H54 (cell line): ENCODE data around the gene THRB.

ENCODE experiments used
- DNase-seq: peaks from one replicate; pipeline ENCODE4 v3.0.0; 2011; ENCODE audit warnings: low spot score, mixed read lengths; ENCODE audit not compliant: insufficient read length
- FAIRE-seq: peaks from 3 replicates; lab custom pipeline; 2011; peaks lifted over from hg19 to GRCh38; lab: Jason Lieb, UNC
- POLR2A ChIP-seq: IDR thresholded peaks from 2 replicates; pipeline ENCODE4 v1.6.1; 2011; ENCODE audit warnings: low read depth, mild to moderate bottlenecking, low read length

THRB gene

DNA sequence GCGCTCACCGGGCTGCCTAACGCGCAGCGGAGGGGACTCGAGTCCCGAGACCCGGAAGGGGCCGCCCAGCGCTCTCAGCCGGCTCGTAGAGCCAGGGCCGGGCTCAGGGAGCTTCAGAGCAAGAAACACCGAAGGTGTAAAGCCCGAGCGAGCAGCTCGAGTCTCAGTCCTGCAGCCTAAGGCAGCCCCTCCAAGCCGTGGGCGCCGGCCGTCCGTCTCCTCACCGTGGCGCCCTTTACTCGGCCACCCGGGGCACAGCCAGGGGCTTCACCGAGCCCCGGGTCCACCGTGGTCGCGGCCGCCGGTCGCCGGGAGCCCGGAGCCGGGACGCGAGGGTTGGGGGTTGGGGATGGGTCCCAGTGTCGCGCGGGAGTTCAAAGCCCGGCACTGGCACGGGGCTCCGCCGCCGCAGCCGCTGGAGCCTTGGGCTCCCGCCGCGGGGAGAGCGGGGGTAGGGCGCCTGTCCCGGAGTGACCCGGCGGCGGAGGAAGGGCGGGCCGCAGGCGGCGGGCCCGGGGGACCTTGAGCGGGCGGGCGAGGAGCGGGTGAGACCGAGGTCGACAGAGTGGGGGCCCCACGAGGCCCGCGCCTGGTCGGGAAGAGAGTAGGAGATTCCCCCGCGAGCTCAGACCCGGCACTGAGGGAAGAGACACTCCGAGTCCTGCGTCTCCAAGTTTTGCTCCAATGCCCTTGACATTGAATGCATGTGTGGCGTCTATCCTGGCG is 26.9 kb upstream of the THRB start:
- FAIRE-seq: no peak
- no peak for TF ChIP-seq POLR2A
- DNase-seq: no peak

DNA sequence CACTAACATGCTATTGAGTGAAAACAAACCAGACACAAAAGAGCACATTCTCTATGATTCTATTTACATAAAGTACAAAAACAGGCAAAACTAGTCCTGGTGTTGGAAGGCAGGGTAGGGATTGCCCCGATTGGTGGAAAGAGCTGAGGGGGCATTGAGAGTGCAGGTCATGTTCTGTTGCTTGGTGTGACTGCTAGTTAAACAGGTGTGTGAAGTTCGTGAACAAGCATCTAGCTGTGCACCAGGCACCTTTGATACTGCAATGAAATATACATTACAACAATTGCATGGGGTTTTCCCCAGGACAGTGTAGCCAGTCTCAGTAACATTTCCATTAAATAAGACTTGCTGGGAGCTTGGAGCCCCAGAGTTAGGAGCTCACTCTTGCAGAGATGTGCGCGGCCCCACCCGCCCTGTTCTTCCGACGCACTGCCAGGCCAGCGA is 26.3 kb upstream of the THRB start:
- TF ChIP-seq POLR2A: no peak
- FAIRE-seq: no peak
- no peak for DNase-seq

DNA sequence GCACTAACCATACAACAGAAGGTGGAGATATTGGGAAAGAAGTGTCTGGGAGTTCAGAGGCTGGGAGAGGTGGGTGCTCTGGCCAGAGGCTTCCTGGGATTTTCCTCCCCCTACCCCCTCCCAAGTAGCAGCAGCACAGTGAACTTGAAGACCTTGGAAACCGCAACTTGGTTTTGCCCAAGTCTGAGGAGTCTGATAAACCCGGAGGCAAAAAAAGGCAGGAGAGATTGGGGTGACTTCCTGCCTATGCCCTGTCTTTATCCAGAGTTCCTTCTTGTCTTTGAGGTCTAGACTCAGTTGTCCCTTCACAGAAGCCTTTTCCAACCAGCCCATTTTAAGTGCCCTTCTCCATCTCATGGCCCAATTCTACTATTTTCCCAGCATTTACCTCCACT is 25.4 kb upstream of the THRB start:
- no peak for TF ChIP-seq POLR2A
- no peak for FAIRE-seq
- DNase-seq: no peak

DNA sequence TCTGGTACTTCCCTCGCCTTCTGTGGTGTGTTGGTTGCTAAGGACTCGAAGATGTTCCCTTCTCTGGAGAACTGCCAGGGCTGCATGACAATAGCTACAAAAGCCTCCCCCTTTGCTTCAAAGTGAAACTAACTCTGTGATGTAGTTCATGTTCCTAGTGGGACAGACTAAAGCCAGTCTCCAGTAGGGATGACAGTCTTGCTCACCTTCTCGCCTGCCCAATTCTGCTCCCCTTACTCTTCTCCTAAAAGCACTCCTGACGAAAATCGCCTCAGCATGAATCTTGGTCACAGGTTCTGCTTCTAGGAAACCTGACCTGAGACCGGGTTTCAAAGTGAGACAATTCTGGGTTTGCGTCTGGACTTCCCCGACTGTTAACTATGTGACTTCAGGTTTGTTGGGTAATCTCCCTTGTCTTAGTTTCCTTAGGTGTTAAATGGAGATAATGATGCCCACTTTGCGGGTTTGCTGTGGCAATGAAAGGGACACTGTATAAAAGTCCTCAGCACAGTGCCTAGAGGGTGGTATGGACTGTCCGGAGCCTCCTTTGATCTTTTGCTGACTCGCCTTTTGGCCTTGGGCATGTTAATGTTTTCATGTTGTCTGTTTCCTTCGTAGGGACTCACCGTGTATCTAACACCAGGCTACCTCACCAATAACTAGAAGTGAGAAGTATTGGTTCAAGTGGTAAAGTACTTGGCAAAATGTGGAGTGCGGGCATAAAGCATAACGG is 24.9 kb upstream of the THRB start:
- FAIRE-seq (no peak), DNase-seq (no peak)
- TF ChIP-seq POLR2A: no peak

DNA sequence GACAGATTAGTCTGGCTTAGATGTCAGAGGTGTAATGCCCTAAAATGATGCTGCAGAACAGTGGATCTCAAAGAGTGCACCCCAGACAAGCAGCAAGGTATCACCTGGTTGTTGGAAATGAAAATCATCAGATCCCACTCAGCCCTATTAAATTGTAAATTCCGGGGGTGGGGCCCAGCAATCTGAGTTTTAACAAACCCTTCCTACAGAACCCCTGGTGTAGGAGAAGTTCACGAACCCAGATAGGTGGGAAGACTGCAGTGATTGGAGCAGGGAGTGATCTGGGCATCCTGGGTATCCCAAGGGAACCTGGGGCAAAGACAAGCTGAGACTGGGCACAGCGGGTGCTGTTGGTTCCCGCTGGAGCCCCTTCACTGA is 24.3 kb upstream of the THRB start:
- no peak for FAIRE-seq
- DNase-seq: no peak
- no peak for TF ChIP-seq POLR2A

DNA sequence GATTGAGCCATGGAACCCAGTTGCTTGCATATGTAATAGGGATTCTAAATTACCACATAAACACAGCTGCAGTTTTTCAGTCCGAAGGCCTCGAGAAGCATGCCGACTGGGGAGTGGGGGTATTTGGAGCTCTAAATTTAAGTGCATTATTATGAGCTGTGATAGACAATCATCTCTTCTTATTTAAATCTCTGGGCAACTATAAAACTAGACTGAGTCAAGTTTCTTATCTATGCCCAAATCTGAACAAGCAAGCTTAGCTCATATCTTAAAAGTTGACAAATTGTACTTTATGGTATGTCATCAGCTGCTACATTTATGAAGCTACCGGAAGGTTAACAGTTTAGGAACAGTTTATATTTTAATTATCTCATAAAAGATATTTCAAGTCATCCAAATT is 19.5 kb upstream of the THRB start:
- FAIRE-seq (no peak), DNase-seq (no peak)
- TF ChIP-seq POLR2A: no peak

DNA sequence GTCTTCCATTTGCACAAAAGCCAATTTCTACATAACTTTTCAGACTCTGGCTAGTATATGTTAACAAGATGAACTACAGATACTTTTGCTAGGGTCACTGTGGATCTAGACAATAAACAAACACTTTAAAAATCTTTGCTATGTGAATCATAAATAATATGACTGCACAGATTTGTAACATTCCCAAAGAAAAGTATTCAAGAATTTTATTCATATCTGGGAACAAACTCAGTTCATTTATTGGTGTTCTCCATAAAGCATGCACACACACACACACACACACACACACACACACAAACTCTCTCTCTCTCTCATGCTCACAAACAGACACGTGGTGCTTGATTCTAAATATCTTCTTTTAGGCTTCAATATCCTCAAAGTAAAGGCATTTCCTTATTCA is 18.8 kb upstream of the THRB start:
- FAIRE-seq (no peak), DNase-seq (no peak)
- TF ChIP-seq POLR2A: no peak

DNA sequence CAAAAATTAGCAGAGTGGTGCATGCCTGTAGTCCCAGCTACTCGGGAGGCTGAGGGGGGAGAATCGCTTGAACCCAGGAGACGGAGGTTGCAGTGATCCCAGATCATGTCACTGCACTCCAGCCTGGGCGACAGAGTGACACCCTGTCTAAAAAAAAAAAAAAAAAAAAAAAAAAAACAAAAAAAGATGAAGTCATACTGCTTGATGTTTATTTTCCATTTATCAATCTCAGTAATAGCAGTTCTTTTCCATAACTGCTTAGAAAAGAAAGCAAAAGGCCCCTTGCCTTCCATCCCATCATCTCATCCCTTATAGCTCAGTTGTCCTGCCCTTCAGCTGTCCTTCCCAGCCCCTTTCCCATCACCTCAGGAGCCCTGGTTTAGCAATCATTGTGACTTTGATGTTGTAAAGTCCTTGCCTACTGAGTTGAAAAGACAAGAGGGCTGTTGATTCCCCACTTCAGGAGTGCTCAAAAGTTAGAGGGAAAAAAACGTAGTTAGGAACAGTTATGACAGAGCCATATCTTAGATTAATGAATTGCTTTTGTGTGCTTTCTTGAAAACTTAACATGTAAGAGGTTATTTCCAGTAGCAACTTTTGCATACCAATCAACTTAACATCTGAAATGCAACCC is 18.0 kb upstream of the THRB start:
- FAIRE-seq: no peak
- no peak for TF ChIP-seq POLR2A
- DNase-seq: no peak

DNA sequence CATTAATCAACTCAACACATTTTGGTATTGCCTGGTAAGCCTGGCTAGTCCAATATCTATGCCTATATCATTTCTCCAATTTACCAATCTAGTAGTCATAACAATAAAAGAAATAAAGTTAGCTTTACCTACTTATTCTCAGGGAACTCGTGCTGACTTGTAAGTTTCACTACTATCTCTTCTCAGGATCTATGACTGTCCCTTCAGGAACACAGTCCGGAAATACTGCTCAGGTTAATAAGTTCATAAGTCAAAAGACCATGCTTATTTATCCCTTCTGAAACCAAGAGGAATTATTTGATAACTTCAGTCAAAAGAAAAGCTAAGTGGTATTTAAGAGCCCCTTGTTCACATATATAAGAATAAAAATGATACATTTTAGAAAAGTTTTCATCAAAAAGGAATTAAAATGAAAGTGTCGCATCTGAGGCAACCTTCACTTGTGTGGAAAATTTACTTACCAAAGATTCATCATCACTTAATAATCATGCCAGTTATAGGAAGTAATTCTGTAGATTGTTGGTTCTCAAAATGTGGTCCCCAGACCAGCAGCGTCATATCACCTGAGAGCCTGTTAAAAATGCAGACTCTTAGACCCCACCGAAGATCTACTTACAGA is 15.5 kb upstream of the THRB start:
- FAIRE-seq: no peak
- no peak for DNase-seq
- no peak for TF ChIP-seq POLR2A

DNA sequence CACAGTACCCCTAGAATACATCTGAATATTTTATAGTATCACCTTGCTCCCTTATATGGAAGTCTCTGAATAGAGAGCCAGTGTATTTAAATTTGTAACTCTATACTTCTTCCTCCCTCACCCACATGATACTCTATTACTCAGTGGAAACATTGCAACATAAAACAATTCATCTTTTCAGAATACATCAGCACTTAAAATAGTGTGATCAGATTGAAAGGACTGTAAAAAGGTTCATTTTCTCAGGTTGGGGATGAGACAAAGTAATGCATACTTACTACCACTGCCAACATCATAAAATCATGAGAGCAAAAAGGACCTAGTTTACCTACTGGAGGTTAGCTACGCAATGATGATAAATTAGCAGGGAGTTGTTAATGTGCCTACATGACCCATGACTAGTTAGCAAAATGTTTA is 13.8 kb upstream of the THRB start:
- DNase-seq: no peak
- TF ChIP-seq POLR2A: no peak
- FAIRE-seq: no peak

DNA sequence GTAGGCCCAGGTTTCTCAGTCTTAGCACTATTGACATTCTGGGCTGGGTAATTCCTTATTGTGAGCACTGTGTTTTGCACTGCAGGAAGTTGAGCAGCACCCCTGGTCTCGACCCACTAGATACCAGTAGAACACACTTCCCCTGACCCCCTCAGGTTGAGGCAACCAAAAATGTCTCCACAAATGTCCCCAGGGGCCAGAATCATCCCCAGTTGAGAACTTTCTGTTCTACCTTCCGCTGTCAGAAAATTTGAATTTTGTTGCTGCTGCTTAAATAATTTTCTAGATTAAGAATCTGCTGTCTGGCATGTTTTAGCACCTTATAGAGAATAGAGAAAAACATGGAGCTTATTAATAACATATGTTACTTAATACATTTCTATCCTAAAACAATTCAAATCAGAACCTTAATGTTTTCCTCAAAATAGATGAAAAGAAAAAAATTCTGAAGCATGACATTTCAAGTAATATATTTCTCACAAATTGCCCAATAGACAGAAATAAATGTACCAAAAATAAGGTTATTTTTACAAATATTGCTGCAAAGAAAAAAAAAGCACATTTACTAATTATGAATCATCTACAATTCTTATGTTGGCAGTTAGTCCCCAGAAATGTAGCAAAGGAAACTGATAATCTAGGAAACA is 13.2 kb upstream of the THRB start:
- DNase-seq (no peak), FAIRE-seq (no peak)
- TF ChIP-seq POLR2A: no peak

DNA sequence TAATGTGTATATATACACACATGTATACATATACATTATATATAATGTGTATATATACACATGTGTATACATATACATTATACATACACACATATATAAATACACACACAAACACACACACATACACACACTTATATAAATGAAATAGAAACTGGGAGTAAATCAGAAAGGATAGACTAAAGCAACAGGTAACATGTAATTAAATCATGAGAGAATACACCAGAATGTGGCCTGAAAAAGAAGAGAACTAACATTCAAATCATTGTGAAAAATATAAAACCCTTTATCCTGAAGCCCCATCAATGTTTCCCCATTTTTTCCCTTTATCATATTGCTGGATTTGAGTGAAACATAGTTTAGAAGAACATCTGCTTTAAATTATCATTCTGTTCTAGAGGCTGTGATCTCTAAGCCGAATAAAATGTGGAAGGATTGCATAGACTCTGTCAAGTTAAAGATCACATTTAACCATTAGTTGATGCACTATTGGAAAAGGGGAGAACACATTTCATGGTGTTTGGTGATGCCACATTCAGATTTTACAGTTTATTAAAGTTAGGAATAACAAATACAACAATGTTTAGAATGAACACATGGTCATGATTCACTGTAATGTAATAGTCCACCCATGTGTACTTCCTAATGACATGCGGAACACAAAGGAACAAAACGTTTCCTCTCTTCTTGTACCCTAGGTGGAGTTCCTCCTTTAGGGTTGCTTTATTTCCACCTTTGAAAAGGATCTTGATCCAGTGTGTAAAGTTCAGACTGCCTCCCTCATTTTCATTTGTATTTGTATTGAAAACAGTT is 12.5 kb upstream of the THRB start:
- FAIRE-seq (no peak), DNase-seq (no peak)
- no peak for TF ChIP-seq POLR2A

DNA sequence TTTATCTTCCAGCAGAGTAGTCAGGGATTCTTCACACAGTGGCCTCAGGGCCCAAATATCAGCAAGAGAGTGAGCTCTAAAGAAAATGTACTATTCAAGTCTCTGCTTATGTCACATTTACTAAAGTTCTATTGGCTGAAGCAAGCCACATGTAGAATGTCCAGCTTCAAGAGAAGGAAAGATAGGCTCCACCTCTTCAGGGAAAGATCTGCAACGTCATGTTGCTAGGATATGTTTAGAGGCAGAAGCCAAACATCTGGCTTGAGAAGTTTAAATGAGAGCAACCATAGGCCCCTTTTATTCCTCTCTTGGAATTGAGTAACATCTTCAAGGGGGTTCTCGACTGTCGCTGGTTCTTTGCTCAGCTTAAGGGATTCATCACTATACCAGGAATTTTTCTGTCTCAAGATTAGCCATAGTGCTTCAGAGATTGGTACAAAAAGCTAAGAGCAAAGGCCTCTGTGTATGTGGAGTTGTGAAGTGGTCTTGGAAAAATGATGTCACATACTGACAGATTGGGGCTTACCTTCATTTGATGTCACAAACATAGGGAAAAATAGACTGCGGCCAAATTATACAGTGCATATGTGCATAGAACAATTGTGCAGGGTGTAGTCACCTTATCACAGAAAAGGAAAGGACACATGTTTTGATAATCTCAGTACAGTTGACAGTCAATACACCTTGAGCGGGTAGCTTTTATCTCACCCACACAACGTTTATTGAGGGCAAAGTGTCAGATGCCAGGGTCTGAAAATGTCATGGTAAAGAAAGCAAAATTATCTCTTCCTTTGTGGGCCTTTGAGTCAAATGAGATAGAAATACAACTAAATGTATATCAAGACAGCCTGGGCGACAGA is 11.3 kb upstream of the THRB start:
- no peak for FAIRE-seq
- DNase-seq: no peak
- no peak for TF ChIP-seq POLR2A
